WTC11 (cell line): ENCODE results near the gene FAM13C. TPM values are rescaled to one million over a fixed set of nuclear protein-coding genes. Genes with fewer than 3 reads are reported as not detected.

Experiments
- ATF1 ChIP-seq: sonication (generic); formaldehyde crosslinking; IDR thresholded peaks from 2 replicates; pipeline ENCODE4 v1.8.1; 2023; ENCODE audit warnings: mild to moderate bottlenecking, moderate library complexity, missing genetic modification reagents
- ELF4 ChIP-seq: sonication (generic); formaldehyde crosslinking; IDR thresholded peaks from 2 replicates; pipeline ENCODE4 v1.8.1; 2022; ENCODE audit warnings: low read depth, mild to moderate bottlenecking, moderate library complexity, missing genetic modification reagents
- total RNA-seq: library from RNA; stranded (reverse); gene quantifications from 3 replicates; pipeline ENCODE4 v1.2.3, GENCODE V29; 2021
- TF ChIP-seq, protein P1 (sequence below): sonication (generic); formaldehyde crosslinking; IDR thresholded peaks from 2 replicates; pipeline ENCODE4 v1.8.1; 2022; ENCODE audit warnings: low read depth, missing genetic modification reagents, borderline replicate concordance

Gene FAM13C
- total RNA-seq, 1 experiment from 2014 or later, result 1.5 TPM

DNA sequence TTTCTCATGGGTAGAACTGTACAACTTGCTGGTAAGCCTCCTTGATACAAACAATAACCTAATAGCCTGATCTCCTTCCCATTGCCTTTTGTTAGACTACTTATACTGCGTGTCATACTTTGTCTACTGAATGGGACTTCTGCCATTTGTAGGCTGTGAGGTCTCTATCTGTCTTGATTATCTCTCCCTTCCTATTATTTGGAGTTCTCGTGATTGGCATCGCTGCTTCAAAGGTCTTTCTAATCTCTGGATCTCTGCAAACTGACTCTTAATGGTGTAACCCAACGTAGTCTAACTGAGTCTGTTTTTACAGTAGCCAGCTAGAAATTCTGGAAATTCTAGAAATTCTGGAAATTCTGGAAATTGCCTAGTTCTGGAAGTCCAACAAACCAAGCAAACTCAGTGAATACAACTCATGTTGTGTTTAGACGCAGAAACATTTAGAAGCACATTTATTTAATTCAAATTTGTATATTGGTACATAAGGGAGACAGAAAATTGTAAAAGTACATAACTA, 156.1 kb downstream of the FAM13C start (continued):
- TF ChIP-seq, protein P1, sequence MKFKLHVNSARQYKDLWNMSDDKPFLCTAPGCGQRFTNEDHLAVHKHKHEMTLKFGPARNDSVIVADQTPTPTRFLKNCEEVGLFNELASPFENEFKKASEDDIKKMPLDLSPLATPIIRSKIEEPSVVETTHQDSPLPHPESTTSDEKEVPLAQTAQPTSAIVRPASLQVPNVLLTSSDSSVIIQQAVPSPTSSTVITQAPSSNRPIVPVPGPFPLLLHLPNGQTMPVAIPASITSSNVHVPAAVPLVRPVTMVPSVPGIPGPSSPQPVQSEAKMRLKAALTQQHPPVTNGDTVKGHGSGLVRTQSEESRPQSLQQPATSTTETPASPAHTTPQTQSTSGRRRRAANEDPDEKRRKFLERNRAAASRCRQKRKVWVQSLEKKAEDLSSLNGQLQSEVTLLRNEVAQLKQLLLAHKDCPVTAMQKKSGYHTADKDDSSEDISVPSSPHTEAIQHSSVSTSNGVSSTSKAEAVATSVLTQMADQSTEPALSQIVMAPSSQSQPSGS, result no peak
- no peak for TF ChIP-seq ATF1 (CRISPR knock-in tag)
- no peak for TF ChIP-seq ELF4

Other genes with a start within 250 kb of the FAM13C start
- gene PHYHIPL, start 185.9 kb downstream of the FAM13C start, total RNA-seq, result 0.13 to 0.25 TPM (median 0.21 TPM) in 3 replicates